Osteoblast (primary cell): ENCODE data around the gene PRSS33. TPM values are rescaled to one million over a fixed set of nuclear protein-coding genes. Genes with fewer than 3 reads are reported as not detected.

Source experiments
- DNase-seq: peaks from one replicate; pipeline ENCODE4 v3.0.0; 2011; ENCODE audit warnings: low spot score, mixed read lengths; ENCODE audit not compliant: insufficient read length; ENCODE audit errors: missing footprints
- H2AFZ ChIP-seq: 2 replicates; pipeline ENCODE4 v1.6.0; 2011; ENCODE audit warnings: mild to moderate bottlenecking, low read length
- H3K27ac ChIP-seq: 2 replicates; pipeline ENCODE4 v1.5.1; 2011; ENCODE audit warnings: mild to moderate bottlenecking, low read depth, low read length, moderate library complexity
- H3K27me3 ChIP-seq: 2 replicates; pipeline ENCODE4 v1.6.0; 2012; ENCODE audit warnings: mild to moderate bottlenecking, control low read depth, inconsistent platforms, low read length, moderate library complexity; ENCODE audit not compliant: insufficient read depth
- H3K36me3 ChIP-seq: 2 replicates; pipeline ENCODE4 v1.5.1; 2011; ENCODE audit warnings: mild to moderate bottlenecking, low read length, control low read depth, moderate library complexity; ENCODE audit not compliant: insufficient read depth
- H3K4me1 ChIP-seq: 2 replicates; pipeline ENCODE4 v1.5.1; 2011; ENCODE audit warnings: mild to moderate bottlenecking, low read length, control low read depth, moderate library complexity; ENCODE audit not compliant: insufficient read depth
- H3K4me2 ChIP-seq: 2 replicates; pipeline ENCODE4 v1.6.0; 2011; ENCODE audit warnings: mild to moderate bottlenecking, low read length; ENCODE audit not compliant: insufficient read depth
- H3K4me3 ChIP-seq: fragments of 200-600 bp; sonication (generic); 3 replicates; pipeline ENCODE4 v1.5.1; 2012; ENCODE audit warnings: mild to moderate bottlenecking, low read length, inconsistent platforms; ENCODE audit not compliant: insufficient read depth
- H3K79me2 ChIP-seq: 2 replicates; pipeline ENCODE4 v1.6.0; 2012; ENCODE audit warnings: mild to moderate bottlenecking, low read length, control low read depth, inconsistent platforms; ENCODE audit not compliant: insufficient read depth
- H3K9me3 ChIP-seq: 2 replicates; pipeline ENCODE4 v1.5.1; 2011; ENCODE audit warnings: low read depth, low read length, control low read depth
- H4K20me1 ChIP-seq: 2 replicates; pipeline ENCODE4 v1.6.0; 2012; ENCODE audit warnings: mild to moderate bottlenecking, low read length, control low read depth; ENCODE audit not compliant: insufficient read depth
- CTCF ChIP-seq: IDR thresholded peaks from 2 replicates; pipeline ENCODE4 v1.5.1; 2011; ENCODE audit warnings: mild to moderate bottlenecking, low read depth, low read length, moderate library complexity; ENCODE audit errors: extremely low read depth
- total RNA-seq: library from RNA; depleted of rRNA; stranded (reverse); fragments of >200 nt; gene quantifications from 2 replicates; pipeline ENCODE4 v1.2.3, GENCODE V29; 2012

PRSS33 gene
- total RNA-seq, 1 donor, result not detected

GRCh38 chr16:2773188-2773968 lies 14.0 kb downstream of the PRSS33 start:
- H4K20me1 ChIP-seq, result peaks cover 55% of the 10 kb centered on the region
- H3K79me2 ChIP-seq, result peaks cover 93% of the 10 kb centered on the region
- H2AFZ ChIP-seq, result no peak overlapping the region

DNA sequence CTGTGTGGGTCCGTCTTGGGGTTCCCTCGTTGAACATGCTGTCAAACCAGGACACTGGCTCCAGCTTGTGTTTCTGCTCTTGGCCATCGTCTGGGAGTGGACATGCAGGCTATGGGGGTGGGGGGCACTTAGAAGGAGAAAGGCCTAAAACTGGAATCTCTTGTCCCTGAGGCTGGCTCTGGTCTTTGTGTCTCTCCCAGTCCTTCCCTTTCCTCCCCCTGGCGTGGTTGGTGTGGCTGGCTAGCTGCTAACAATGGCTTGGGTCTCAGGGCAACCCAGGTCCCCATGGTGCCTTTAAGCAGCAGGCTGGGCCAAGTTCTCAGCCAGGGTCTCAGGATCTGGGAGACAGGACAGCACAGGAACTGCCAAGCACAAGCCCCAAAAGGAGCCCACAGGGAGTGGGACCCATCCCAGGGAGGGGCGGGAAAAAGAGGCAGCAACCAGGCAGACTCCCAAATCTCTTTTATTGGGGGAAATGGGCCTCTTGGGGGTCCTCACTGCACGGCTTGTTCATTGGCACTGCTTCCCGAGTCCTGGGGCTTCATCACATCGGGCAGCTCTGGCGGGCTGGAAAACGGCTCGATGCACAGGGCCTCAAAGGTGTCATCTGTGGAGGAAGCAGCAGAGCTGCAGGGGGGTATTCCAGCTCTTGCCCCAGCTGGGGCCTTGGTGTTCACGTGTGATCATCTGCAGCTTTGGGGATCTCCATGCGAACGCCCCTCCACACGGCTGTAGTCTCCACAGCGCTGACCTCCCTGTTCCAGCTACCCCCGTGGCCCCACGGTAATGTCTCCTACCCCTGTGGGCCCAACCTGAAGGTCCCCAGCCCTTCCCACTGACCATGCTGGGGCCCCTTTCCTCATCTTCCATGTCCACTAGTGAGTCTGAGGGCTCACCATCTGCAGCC lies 15.6 kb downstream of the PRSS33 start:
- H3K27me3 ChIP-seq, result no peaks in the 10 kb centered on the region
- peaks cover 21% of the 10 kb centered on the region for H3K4me1 ChIP-seq
- H3K36me3 ChIP-seq, result peaks cover 80% of the 10 kb centered on the region
- H3K79me2 ChIP-seq, result peaks cover 96% of the 10 kb centered on the region
- H4K20me1 ChIP-seq, result peaks cover 71% of the 10 kb centered on the region
- H3K4me2 ChIP-seq, result no peak overlapping the region
- no peak for TF ChIP-seq CTCF
- H3K9me3 ChIP-seq, result no peaks in the 10 kb centered on the region
- no peak overlapping the region for H3K4me3 ChIP-seq
- H3K27ac ChIP-seq, result no peak overlapping the region
- peak; percentile 58 for DNase-seq
- no peak overlapping the region for H2AFZ ChIP-seq

More at GRCh38 chr16:2773188-2773968, 14.0 kb downstream of the PRSS33 start:
- H3K4me3 ChIP-seq, result no peak overlapping the region
- TF ChIP-seq CTCF, result no peak
- H3K36me3 ChIP-seq, result peaks cover 64% of the 10 kb centered on the region
- no peaks in the 10 kb centered on the region for H3K9me3 ChIP-seq
- peak; percentile 85 for DNase-seq
- no peaks in the 10 kb centered on the region for H3K27me3 ChIP-seq
- no peak overlapping the region for H3K4me2 ChIP-seq
- peaks cover 23% of the 10 kb centered on the region for H3K4me1 ChIP-seq
- peak overlapping the region; percentile 71 for H3K27ac ChIP-seq

DNA sequence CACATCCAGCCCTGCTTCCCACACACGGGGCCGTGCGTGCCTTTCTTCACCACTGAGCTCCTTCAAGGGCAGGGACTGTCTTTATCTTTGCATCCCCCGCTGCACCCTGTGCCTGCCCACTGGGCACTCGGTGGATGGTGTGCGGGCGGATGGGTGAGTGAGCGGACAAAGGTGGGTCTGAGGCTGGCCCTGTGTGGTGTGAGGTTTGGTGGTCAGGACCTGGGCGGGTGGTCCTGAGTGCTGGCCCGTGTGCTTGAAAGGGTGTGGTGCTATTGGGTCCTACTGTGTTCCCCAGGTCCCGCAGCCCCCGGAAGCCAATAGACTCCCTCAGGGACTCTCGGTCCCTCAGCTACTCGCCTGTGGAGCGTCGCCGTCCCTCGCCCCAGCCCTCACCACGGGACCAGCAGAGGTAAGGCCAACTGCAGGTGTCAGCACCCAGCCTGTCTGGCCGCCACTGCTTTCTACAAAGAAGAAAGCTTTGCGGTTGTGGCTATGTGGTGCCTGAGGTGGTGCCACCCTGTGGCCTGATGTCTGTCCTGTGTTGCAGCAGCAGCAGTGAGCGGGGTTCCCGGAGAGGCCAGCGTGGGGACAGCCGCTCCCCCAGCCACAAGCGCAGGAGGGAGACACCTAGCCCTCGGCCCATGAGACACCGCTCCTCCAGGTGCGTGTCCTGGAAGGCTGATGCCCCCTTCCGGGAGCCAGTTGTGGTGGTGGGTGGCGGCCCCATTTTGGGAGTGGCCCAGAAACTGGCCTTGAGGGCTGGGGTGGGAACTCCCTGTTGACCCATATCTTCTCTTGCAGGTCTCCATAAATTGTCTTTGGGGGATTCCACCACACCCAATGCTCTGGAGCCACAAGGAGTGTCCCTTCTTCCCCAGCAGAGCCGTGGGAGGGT lies 17.1 kb downstream of the PRSS33 start:
- no peak for TF ChIP-seq CTCF
- peak; percentile 73 for DNase-seq
- H3K79me2 ChIP-seq, result peaks cover 96% of the 10 kb centered on the region
- no peak overlapping the region for H3K4me2 ChIP-seq
- H3K9me3 ChIP-seq, result no peaks in the 10 kb centered on the region
- no peak overlapping the region for H3K27ac ChIP-seq
- no peaks in the 10 kb centered on the region for H3K27me3 ChIP-seq
- H3K4me1 ChIP-seq, result peaks cover 9% of the 10 kb centered on the region
- peaks cover 92% of the 10 kb centered on the region for H3K36me3 ChIP-seq
- peaks cover 72% of the 10 kb centered on the region for H4K20me1 ChIP-seq
- no peak overlapping the region for H3K4me3 ChIP-seq
- no peak overlapping the region for H2AFZ ChIP-seq
